GM19023 (cell line): ENCODE data around the gene CCDC167.
"Not testable (repeated sequence)": the region's sequence is repeated elsewhere in the genome, so short reads cannot be mapped to it uniquely, and the experiment has no call there.

ENCODE experiments used
- ATAC-seq: cut with Tn5 transposase; IDR thresholded peaks from one replicate; pipeline ENCODE4 v1.9.1; 2021; ENCODE audit warnings: mild to moderate bottlenecking, moderate library complexity; ENCODE audit not compliant: unreplicated experiment

Gene CCDC167

GRCh38 chr6:37512400-37513011 is 12.8 kb upstream of the CCDC167 start:
- ATAC-seq: no peak

- ATAC-seq: no peak
These were observed 12.3 kb upstream of the CCDC167 start for GRCh38 chr6:37511910-37512399.

GRCh38 chr6:37511201-37511600 is 11.5 kb upstream of the CCDC167 start:
- no peak for ATAC-seq

GRCh38 chr6:37507690-37508421 is 8.2 kb upstream of the CCDC167 start:
- no peak for ATAC-seq

GRCh38 chr6:37507077-37507476 is 7.4 kb upstream of the CCDC167 start:
- ATAC-seq: no peak

- ATAC-seq: no peak
These were observed 6.8 kb upstream of the CCDC167 start for GRCh38 chr6:37506479-37506878.

GRCh38 chr6:37504024-37504423 is 4.3 kb upstream of the CCDC167 start:
- no peak for ATAC-seq

- ATAC-seq: no peak
These were observed 3.7 kb upstream of the CCDC167 start for GRCh38 chr6:37503309-37503965.

GRCh38 chr6:37502703-37503291 is 3.1 kb upstream of the CCDC167 start:
- ATAC-seq: no peak

GRCh38 chr6:37501632-37502491 is 2.2 kb upstream of the CCDC167 start:
- no peak for ATAC-seq

- not testable (repeated sequence) for ATAC-seq
These were observed 1.2 kb upstream of the CCDC167 start for GRCh38 chr6:37500904-37501303.

- no peak for ATAC-seq
These were observed 558 bp upstream of the CCDC167 start for GRCh38 chr6:37500294-37500608.

GRCh38 chr6:37496951-37497885 is 2.5 kb downstream of the CCDC167 start:
- ATAC-seq: no peak

GRCh38 chr6:37495244-37495934 is 4.3 kb downstream of the CCDC167 start:
- no peak for ATAC-seq

GRCh38 chr6:37493661-37493995 is 6.1 kb downstream of the CCDC167 start:
- ATAC-seq: no peak

- no peak for ATAC-seq
These were observed 6.6 kb downstream of the CCDC167 start for GRCh38 chr6:37492991-37493660.

GRCh38 chr6:37492236-37492972 is 7.3 kb downstream of the CCDC167 start:
- ATAC-seq: no peak

- no peak for ATAC-seq
These were observed 7.9 kb downstream of the CCDC167 start for GRCh38 chr6:37491830-37492208.
